Esophagus squamous epithelium (tissue), 5 donors: ENCODE data around the gene TMEM150B. TPM values are rescaled to one million over a fixed set of nuclear protein-coding genes. Genes with fewer than 3 reads are reported as not detected.

Source experiments
- DNase-seq: peaks from one replicate; lab custom pipeline; 2025; lab: John Stamatoyannopoulos, UW
- H3K27ac ChIP-seq, 4 donors: fragments of 200-600 bp; sonication (generic); one replicate each; pipeline ENCODE4 v1.5.1; 2016 to 2019; ENCODE audit warnings: mild to moderate bottlenecking in 1 of 4
- H3K27me3 ChIP-seq, 4 donors: fragments of 200-600 bp; sonication (generic); 1 replicate in 3 of 4; 2 replicates in 1 of 4; pipeline versions ENCODE4 v1.5.1 to v1.6.0; 2017 to 2021; ENCODE audit warnings: antibody characterized with exemption in 1 of 4
- H3K36me3 ChIP-seq, 3 donors: fragments of 200-600 bp; sonication (generic); one replicate each; pipeline ENCODE4 v1.5.1; 2016 to 2019
- H3K4me1 ChIP-seq, 3 donors: fragments of 200-600 bp; sonication (generic); one replicate each; pipeline ENCODE4 v1.5.1; 2017 to 2019
- H3K4me3 ChIP-seq, 4 donors: fragments of 200-600 bp; sonication (generic); 1 replicate in 3 of 4; 2 replicates in 1 of 4; pipeline ENCODE4 v1.5.1; 2016 to 2019; ENCODE audit warnings: mild to moderate bottlenecking in 2 of 4, moderate library complexity in 1 of 4
- H3K9me3 ChIP-seq, 3 donors: fragments of 200-600 bp; sonication (generic); one replicate each; pipeline ENCODE4 v1.5.1; 2016 to 2019
- POLR2A ChIP-seq, 4 donors: fragments of 450-650 bp; IDR thresholded peaks; one replicate each; pipeline ENCODE4 v1.6.1; 2017; ENCODE audit warnings: antibody characterized with exemption in 4 of 4, mild to moderate bottlenecking in 4 of 4, moderate library complexity in 3 of 4
- WGBS, 2 donors: methylation state at CpG; one replicate each; pipeline ENCODE4 v1.1.5; 2018; 5-methylcytosine and 5-hydroxymethylcytosine counted together
- intact Hi-C: fragments of 100-400 bp; cut with DNase I; formaldehyde crosslinking; loops from one replicate; pipeline ENCODE4 v1.15.0; 2022
- total RNA-seq, 4 donors: library from RNA; depleted of rRNA; stranded (reverse); fragments of >200 nt; gene quantifications; one replicate each; pipeline ENCODE4 v1.1.0, GENCODE V29; 2016
- TF ChIP-seq, protein P1 (sequence below), 6 experiments: fragments of 450-650 bp in 4 of 6; fragments of 200-600 bp in 2 of 6; sonication (generic) in 2 of 6; IDR thresholded peaks; one replicate each; pipeline ENCODE4 v1.5.1; 2016 to 2019; ENCODE audit warnings: antibody characterized with exemption in 6 of 6, mild to moderate bottlenecking in 4 of 6, moderate library complexity in 4 of 6
- donor health status: DM: yes; HTN: yes; CAD: no.

Gene TMEM150B
- total RNA-seq, 4 donors from 2014 or later, result 1.7 TPM; not detected in 3

DNA sequence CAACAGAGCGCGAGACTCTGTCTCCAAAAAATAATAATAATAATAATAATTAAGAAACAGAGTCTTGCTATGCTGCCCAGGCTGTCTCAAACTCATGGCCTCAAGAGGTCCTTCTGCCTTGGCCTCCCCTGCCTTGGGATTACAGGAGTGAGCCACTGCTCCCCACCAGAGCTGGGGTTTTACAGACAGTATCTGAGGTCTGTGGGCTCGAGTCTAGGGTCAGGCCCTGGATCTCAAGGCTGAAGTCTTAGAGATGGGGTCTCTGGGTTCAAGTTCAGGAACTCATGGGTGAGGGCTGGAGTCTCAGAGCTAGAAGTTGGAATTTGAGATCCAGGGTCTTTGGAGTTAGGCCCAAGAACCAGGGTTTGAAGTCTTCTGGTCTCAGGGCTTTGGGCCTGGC lies 41.6 kb upstream of the TMEM150B start:
- H3K4me1 ChIP-seq, result peaks cover 14 to 25% (median 20%) of the 10 kb centered on the region in 3 donors
- H3K9me3 ChIP-seq, result no peaks in the 10 kb centered on the region
- TF ChIP-seq, protein P1, sequence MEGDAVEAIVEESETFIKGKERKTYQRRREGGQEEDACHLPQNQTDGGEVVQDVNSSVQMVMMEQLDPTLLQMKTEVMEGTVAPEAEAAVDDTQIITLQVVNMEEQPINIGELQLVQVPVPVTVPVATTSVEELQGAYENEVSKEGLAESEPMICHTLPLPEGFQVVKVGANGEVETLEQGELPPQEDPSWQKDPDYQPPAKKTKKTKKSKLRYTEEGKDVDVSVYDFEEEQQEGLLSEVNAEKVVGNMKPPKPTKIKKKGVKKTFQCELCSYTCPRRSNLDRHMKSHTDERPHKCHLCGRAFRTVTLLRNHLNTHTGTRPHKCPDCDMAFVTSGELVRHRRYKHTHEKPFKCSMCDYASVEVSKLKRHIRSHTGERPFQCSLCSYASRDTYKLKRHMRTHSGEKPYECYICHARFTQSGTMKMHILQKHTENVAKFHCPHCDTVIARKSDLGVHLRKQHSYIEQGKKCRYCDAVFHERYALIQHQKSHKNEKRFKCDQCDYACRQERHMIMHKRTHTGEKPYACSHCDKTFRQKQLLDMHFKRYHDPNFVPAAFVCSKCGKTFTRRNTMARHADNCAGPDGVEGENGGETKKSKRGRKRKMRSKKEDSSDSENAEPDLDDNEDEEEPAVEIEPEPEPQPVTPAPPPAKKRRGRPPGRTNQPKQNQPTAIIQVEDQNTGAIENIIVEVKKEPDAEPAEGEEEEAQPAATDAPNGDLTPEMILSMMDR (IDR thresholded peaks at IDR 0.05), result no peak
- TF ChIP-seq POLR2A (IDR thresholded peaks at IDR 0.05), result no peak
- no peak overlapping the region for H3K27ac ChIP-seq
- H3K27me3 ChIP-seq, result peaks cover 17 to 90% (median 20%) of the 10 kb centered on the region in 4 donors
- H3K36me3 ChIP-seq, result no peaks in the 10 kb centered on the region
- 94 to 97% methylated on average over 3 of the region's 3 CpGs for WGBS, 2 donors
- H3K4me3 ChIP-seq, result no peak overlapping the region
- intact Hi-C loops, result no loop called here
- DNase-seq, result no peak

DNA sequence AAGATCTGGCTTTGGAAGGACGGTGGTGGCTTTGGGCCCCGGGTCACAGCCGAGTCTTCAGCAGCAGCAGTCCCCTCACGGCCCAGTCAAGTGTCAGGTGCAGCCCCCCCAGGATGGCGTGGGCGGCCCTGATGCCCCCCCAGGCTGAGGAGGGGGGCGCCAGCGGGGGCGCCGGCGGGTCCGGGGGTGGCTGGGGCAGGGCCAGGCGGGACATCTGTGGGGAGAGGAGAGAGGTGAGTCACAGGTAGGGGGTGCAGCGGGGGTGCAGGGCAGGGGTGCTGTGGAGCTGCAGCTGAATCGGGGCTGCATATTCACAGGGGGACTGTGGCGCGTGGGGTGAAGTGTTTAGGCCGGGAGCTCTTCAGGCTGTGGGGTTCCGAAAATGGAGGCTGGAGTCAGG lies 40.8 kb upstream of the TMEM150B start:
- no peaks in the 10 kb centered on the region for H3K36me3 ChIP-seq
- no peak for DNase-seq
- TF ChIP-seq, protein P1 (IDR thresholded peaks at IDR 0.05), result no peak
- no peak for TF ChIP-seq POLR2A (IDR thresholded peaks at IDR 0.05)
- H3K9me3 ChIP-seq, result no peaks in the 10 kb centered on the region
- H3K4me3 ChIP-seq, result no peak overlapping the region
- no peak overlapping the region for H3K27ac ChIP-seq
- peaks cover 17 to 90% (median 20%) of the 10 kb centered on the region in 4 donors for H3K27me3 ChIP-seq
- WGBS, 2 donors, result 76 to 78% methylated on average over 10 to 11 of the region's 19 CpGs
- peaks cover 14 to 25% (median 20%) of the 10 kb centered on the region in 3 donors for H3K4me1 ChIP-seq
- intact Hi-C loops, result no loop called here

DNA sequence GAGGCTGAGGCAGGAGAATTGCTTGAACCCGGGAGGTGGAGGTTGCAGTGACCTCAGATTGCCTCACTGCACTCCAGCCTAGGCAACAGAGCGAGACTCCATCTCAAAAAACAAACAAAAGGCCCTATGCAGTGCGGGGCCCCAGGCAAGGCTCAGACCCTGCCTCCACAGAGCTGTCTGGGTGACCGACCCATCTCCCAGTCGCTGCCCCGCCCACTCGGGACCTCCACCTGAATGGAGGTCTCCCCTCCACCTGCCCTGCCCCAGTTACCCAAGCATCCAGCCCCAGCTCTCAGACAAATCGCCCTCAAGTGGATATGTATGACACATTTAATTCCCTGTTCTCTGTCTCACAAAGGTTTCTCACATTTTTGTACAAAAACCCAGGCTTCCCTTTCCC lies 40.1 kb upstream of the TMEM150B start:
- peaks cover 10 to 20% (median 17%) of the 10 kb centered on the region in 3 donors for H3K4me1 ChIP-seq

DNA sequence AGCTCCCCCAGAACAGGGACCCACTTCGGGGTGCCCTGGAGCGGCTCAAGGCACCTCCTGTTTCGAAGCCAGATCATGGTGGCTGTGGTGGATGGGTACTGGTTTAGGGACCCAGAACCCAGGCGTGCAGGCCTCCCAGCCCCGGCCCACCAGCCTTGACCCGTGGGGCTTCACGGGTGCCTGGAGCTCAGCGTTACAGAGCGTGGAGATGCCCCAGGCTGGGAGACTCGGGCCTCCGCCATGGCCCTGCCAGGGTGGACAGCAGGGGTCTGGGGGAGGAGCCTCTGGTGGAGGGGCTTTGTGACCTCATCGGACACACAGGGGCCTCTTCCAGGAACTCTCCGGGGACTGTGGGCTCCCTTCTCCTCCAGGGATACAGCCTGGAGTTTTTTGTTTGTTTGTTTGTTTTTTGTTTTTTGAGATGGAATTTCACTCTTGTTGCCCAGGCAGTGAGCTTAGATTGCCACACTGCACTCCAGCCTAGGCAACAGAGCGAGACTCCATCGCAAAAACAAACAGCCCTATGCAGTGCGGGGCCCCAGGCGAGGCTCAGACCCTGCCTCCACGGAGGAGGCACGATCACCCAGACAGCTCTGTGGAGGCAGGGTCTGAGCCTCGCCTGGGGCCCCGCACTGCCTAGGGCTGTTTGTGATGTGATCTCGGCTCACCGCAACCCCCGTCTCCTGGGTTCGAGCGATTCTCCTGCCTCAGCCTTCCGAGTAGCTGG lies 38.0 kb upstream of the TMEM150B start, which contains the start of gene GARIN5B:
GARIN5B (minus strand) TSS at position 271 of the 727 bp plus-strand sequence; CDS start at position 77, 194 bp downstream.
- Histone ChIP-seq H3K36me3 (no peaks in the 10 kb centered on the region), H3K27me3 (peaks cover 0 to 77% (median 2%) of the 10 kb centered on the region in 4 donors), H3K9me3 (no peaks in the 10 kb centered on the region), H3K27ac (no peak within 1 kb of the TSS), H3K4me3 (no peak within 1 kb of the TSS), H3K4me1 (no peaks in the 10 kb centered on the region)
- no peak for TF ChIP-seq POLR2A (IDR thresholded peaks at IDR 0.05)
- TF ChIP-seq, protein P1 (IDR thresholded peaks at IDR 0.05), result no peak
- DNase-seq, result no peak
- 76 to 82% methylated on average over 12 to 19 of the region's 27 CpGs for WGBS, 2 donors
- intact Hi-C loops, result no loop called here

More for the DNA sequence above, 40.1 kb upstream of the TMEM150B start:
- H3K27me3 ChIP-seq, result peaks cover 13 to 88% (median 15%) of the 10 kb centered on the region in 4 donors
- TF ChIP-seq, protein P1 (IDR thresholded peaks at IDR 0.05), result no peak
- no peak for TF ChIP-seq POLR2A (IDR thresholded peaks at IDR 0.05)
- H3K4me3 ChIP-seq, result no peak overlapping the region
- no peak for DNase-seq
- no peak overlapping the region for H3K27ac ChIP-seq
- no peaks in the 10 kb centered on the region for H3K9me3 ChIP-seq
- intact Hi-C loops, result no loop called here
- 74 to 88% methylated on average over 7 to 8 of the region's 8 CpGs for WGBS, 2 donors
- H3K36me3 ChIP-seq, result no peaks in the 10 kb centered on the region
